H1 (cell line): Measurements from ENCODE around the gene BOLA3. TPM values are rescaled to one million over a fixed set of nuclear protein-coding genes. Genes with fewer than 3 reads are reported as not detected.

Source experiments
- CTCF ChIA-PET: fragments of 300-600 bp; sonication (Branson Sonifier 250); formaldehyde crosslinking; loops from one replicate; lab custom pipeline; 2021; ENCODE audit not compliant: partially characterized antibody; lab: Charles Lee
- POLR2A ChIA-PET: fragments of 300-600 bp; sonication (Branson Sonifier 250); formaldehyde crosslinking; loops from one replicate; lab custom pipeline; 2021; ENCODE audit warnings: inconsistent platforms; ENCODE audit not compliant: partially characterized antibody; lab: Charles Lee
- DNase-seq, 2 experiments: peaks; one replicate each; pipeline versions ENCODE4 v3.0.0 to v3.0.0-alpha.2; 2010 to 2022; ENCODE audit warnings: low spot score in 2 of 2, low read depth in 1 of 2, mixed read lengths in 1 of 2
- FAIRE-seq: peaks from 2 replicates; lab custom pipeline; 2011; peaks lifted over from hg19 to GRCh38; lab: Jason Lieb, UNC
- H2AFZ ChIP-seq: 2 replicates; pipeline ENCODE4 v1.8.1; 2012; ENCODE audit warnings: low read length, inconsistent platforms
- H2AK5ac ChIP-seq: 2 replicates; pipeline ENCODE4 v1.6.1; 2013; ENCODE audit warnings: low read depth, low read length
- H2BK120ac ChIP-seq: replicated peaks from 2 replicates; pipeline ENCODE3; 2013; ENCODE audit warnings: low read depth, low read length, inconsistent platforms
- H2BK12ac ChIP-seq: 2 replicates; pipeline ENCODE4 v1.6.1; 2013; ENCODE audit warnings: low read depth, low read length
- H2BK15ac ChIP-seq: 2 replicates; pipeline ENCODE4 v1.6.1; 2013; ENCODE audit warnings: low read length
- H2BK20ac ChIP-seq: 2 replicates; pipeline ENCODE4 v1.6.1; 2013; ENCODE audit warnings: low read length
- H2BK5ac ChIP-seq: 2 replicates; pipeline ENCODE4 v1.6.1; 2013; ENCODE audit warnings: low read depth, low read length
- H3K14ac ChIP-seq: 2 replicates; pipeline ENCODE4 v1.6.1; 2013; ENCODE audit warnings: inconsistent platforms; ENCODE audit not compliant: insufficient read length
- H3K18ac ChIP-seq: 2 replicates; pipeline ENCODE4 v1.6.1; 2013; ENCODE audit warnings: low read length; ENCODE audit errors: extremely low read depth
- H3K23ac ChIP-seq: 2 replicates; pipeline ENCODE4 v1.6.1; 2013; ENCODE audit warnings: inconsistent platforms; ENCODE audit not compliant: insufficient read length
- H3K23me2 ChIP-seq: 2 replicates; pipeline ENCODE4 v1.6.1; 2013; ENCODE audit warnings: low read depth, low read length
- H3K27ac ChIP-seq: 2 replicates; pipeline ENCODE4 v1.6.1; 2011; ENCODE audit warnings: low read depth, low read length, inconsistent platforms
- H3K27me3 ChIP-seq, 4 experiments: replicated peaks in 1 of 4; 1 replicate in 1 of 4; 2 replicates in 3 of 4; pipeline versions ENCODE4 v1.6.1 to v1.8.1; 2011 to 2013; ENCODE audit warnings: low read length in 3 of 4, mild to moderate bottlenecking in 3 of 4, inconsistent platforms in 2 of 4, mixed read lengths in 2 of 4, moderate library complexity in 1 of 4; ENCODE audit not compliant: control insufficient read depth in 3 of 4, insufficient read depth in 3 of 4; ENCODE audit errors: extremely low read depth in 1 of 4
- H3K36me3 ChIP-seq, 4 experiments: 2 replicates each; pipeline versions ENCODE4 v1.6.1 to v1.8.1; 2011 to 2013; ENCODE audit warnings: mild to moderate bottlenecking in 4 of 4, low read length in 3 of 4, moderate library complexity in 2 of 4, control low read depth in 1 of 4, inconsistent platforms in 1 of 4; ENCODE audit not compliant: insufficient read depth in 4 of 4, control insufficient read depth in 2 of 4
- H3K4ac ChIP-seq: replicated peaks from 2 replicates; pipeline ENCODE3; 2013; ENCODE audit warnings: low read length, low read depth, mixed read lengths, inconsistent platforms; ENCODE audit not compliant: insufficient read length
- H3K4me1 ChIP-seq, 4 experiments: replicated peaks in 1 of 4; 1 replicate in 1 of 4; 2 replicates in 3 of 4; pipeline versions ENCODE4 v1.6.1 to v1.8.1; 2011 to 2013; ENCODE audit warnings: low read length in 3 of 4, inconsistent platforms in 2 of 4, mixed read lengths in 1 of 4; ENCODE audit not compliant: insufficient read depth in 4 of 4, control insufficient read depth in 3 of 4
- H3K4me2 ChIP-seq, 2 experiments: 2 replicates each; pipeline versions ENCODE4 v1.6.1 to v1.8.1; 2011 to 2013; ENCODE audit warnings: low read depth in 2 of 2, low read length in 2 of 2, control low read depth in 1 of 2, inconsistent platforms in 1 of 2, mild to moderate bottlenecking in 1 of 2; ENCODE audit not compliant: insufficient read depth in 1 of 2
- H3K4me3 ChIP-seq, 4 experiments: fragments of 200-600, 300-600 bp in 1 of 4; sonication (generic), shearing (Covaris generic), sonication (Bioruptor Twin) in 1 of 4; 2 replicates each; pipeline versions ENCODE4 v1.5.1 to v1.8.1; 2011 to 2016; ENCODE audit warnings: low read length in 4 of 4, low read depth in 3 of 4, control low read depth in 2 of 4, inconsistent platforms in 2 of 4, mild to moderate bottlenecking in 2 of 4, mixed read lengths in 1 of 4, moderate library complexity in 1 of 4; ENCODE audit not compliant: insufficient read depth in 2 of 4; ENCODE audit errors: extremely low read depth in 1 of 4
- H3K56ac ChIP-seq: replicated peaks from 2 replicates; pipeline ENCODE3; 2013; ENCODE audit warnings: low read depth, mild to moderate bottlenecking, mixed read lengths, low read length, inconsistent platforms; ENCODE audit not compliant: insufficient read length
- H3K79me1 ChIP-seq: 2 replicates; pipeline ENCODE4 v1.6.1; 2013; ENCODE audit warnings: low read depth, low read length, control low read depth
- H3K79me2 ChIP-seq, 2 experiments: 2 replicates each; pipeline versions ENCODE4 v1.6.1 to v1.8.1; 2012 to 2013; ENCODE audit warnings: low read length in 2 of 2, mild to moderate bottlenecking in 2 of 2, inconsistent platforms in 1 of 2; ENCODE audit not compliant: insufficient read depth in 2 of 2, control insufficient read depth in 1 of 2
- H3K9ac ChIP-seq, 4 experiments: replicated peaks in 1 of 4; 1 replicate in 1 of 4; 2 replicates in 3 of 4; pipeline versions ENCODE4 v1.6.1 to v1.8.1; 2011 to 2013; ENCODE audit warnings: low read depth in 3 of 4, low read length in 3 of 4, control low read depth in 2 of 4, mild to moderate bottlenecking in 2 of 4, moderate library complexity in 2 of 4, inconsistent platforms in 1 of 4; ENCODE audit errors: extremely low read depth in 1 of 4
- H3K9me3 ChIP-seq, 2 experiments: 2 replicates each; pipeline versions ENCODE4 v1.6.1 to v1.8.1; 2012 to 2013; ENCODE audit warnings: mild to moderate bottlenecking in 2 of 2, moderate library complexity in 2 of 2, control low read depth in 1 of 2, inconsistent platforms in 1 of 2, low read depth in 1 of 2, low read length in 1 of 2, mixed read lengths in 1 of 2; ENCODE audit not compliant: insufficient read depth in 2 of 2
- H4K20me1 ChIP-seq, 2 experiments: replicated peaks in 1 of 2; 2 replicates each; pipeline versions ENCODE3 to v1.8.1; 2011 to 2013; ENCODE audit warnings: inconsistent platforms in 2 of 2, low read length in 2 of 2, mild to moderate bottlenecking in 1 of 2; ENCODE audit not compliant: insufficient read depth in 2 of 2, control insufficient read depth in 1 of 2
- H4K5ac ChIP-seq: 2 replicates; pipeline ENCODE4 v1.6.1; 2013; ENCODE audit warnings: low read length, low read depth, mixed read lengths, inconsistent platforms; ENCODE audit not compliant: insufficient read length
- H4K8ac ChIP-seq: 2 replicates; pipeline ENCODE4 v1.8.0; 2013; ENCODE audit warnings: mild to moderate bottlenecking, moderate library complexity, low read length, inconsistent platforms; ENCODE audit not compliant: insufficient read depth; ENCODE audit errors: extremely low read depth
- H4K91ac ChIP-seq: replicated peaks from 2 replicates; pipeline ENCODE3; 2013; ENCODE audit warnings: low read length, mixed read lengths, inconsistent platforms; ENCODE audit not compliant: insufficient read length
- ASH2L ChIP-seq: fragments of 200-600, 300-600 bp; sonication (generic); IDR thresholded peaks from one replicate; pipeline ENCODE4 v1.7.1; 2017; ENCODE audit warnings: low read length
- CHD2 ChIP-seq: IDR thresholded peaks from 2 replicates; pipeline ENCODE4 v1.6.1; 2012; ENCODE audit warnings: low read length, improper control_type of control experiment
- CREB1 ChIP-seq: IDR thresholded peaks from 2 replicates; pipeline ENCODE4 v1.6.1; 2012; ENCODE audit warnings: inconsistent platforms
- EZH2 ChIP-seq: fragments of 200-600 bp; sonication (generic); IDR thresholded peaks from 2 replicates; pipeline ENCODE4 v1.7.1; 2012; ENCODE audit warnings: low read depth, mild to moderate bottlenecking, moderate library complexity, low read length, inconsistent platforms; ENCODE audit not compliant: severe bottlenecking
- HDAC6 ChIP-seq: IDR thresholded peaks from one replicate; pipeline ENCODE4 v1.7.1; 2012; ENCODE audit warnings: low read depth, mild to moderate bottlenecking, inconsistent platforms, low read length, moderate library complexity
- KDM1A ChIP-seq: fragments of 200-600, 300-600 bp; sonication (generic); IDR thresholded peaks from 2 replicates; pipeline ENCODE4 v1.7.1; 2016; ENCODE audit warnings: mild to moderate bottlenecking, low read length, borderline replicate concordance
- KDM5A ChIP-seq: fragments of 200-600 bp; IDR thresholded peaks from 2 replicates; pipeline ENCODE4 v1.7.1; 2012; ENCODE audit warnings: mild to moderate bottlenecking, low read length, inconsistent platforms, mixed read lengths
- NRF1 ChIP-seq: IDR thresholded peaks from 2 replicates; pipeline ENCODE4 v1.6.1; 2011; ENCODE audit warnings: mild to moderate bottlenecking, low read depth, low read length, improper control_type of control experiment
- PHF8 ChIP-seq: fragments of 200-600 bp; sonication (generic); conservative IDR thresholded peaks from 2 replicates; pipeline ENCODE4 v1.7.1; 2012; ENCODE audit warnings: low read depth, mild to moderate bottlenecking, inconsistent platforms, low read length, moderate library complexity
- RNF2 ChIP-seq: fragments of 200-900, 300-1000 bp; sonication (generic); IDR thresholded peaks from 2 replicates; pipeline ENCODE4 v1.7.1; 2016; ENCODE audit warnings: borderline replicate concordance, low read depth, mild to moderate bottlenecking, antibody characterized with exemption, low read length; ENCODE audit not compliant: poor library complexity, severe bottlenecking; ENCODE audit errors: missing control alignments
- TCF12 ChIP-seq: IDR thresholded peaks from 2 replicates; pipeline ENCODE4 v1.6.1; 2011; ENCODE audit warnings: low read depth, mild to moderate bottlenecking, low read length
- TEAD4 ChIP-seq: IDR thresholded peaks from 2 replicates; pipeline ENCODE4 v1.6.1; 2012; ENCODE audit warnings: low read depth, low read length, inconsistent platforms, mixed read lengths
- USF2 ChIP-seq: IDR thresholded peaks from 2 replicates; pipeline ENCODE4 v1.6.1; 2011; ENCODE audit warnings: low read length, improper control_type of control experiment
- YY1 ChIP-seq: IDR thresholded peaks from 2 replicates; pipeline ENCODE4 v1.6.1; 2011; ENCODE audit warnings: low read depth, mild to moderate bottlenecking, low read length
- WGBS, 2 experiments: shearing (Covaris generic) in 1 of 2; methylation state at CpG; one replicate each; pipeline versions ENCODE4 v1.1.6 to v1.1.7; 2013 to 2015; ENCODE audit warnings: low lambda C conversion rate in 2 of 2, mixed read lengths in 2 of 2, inconsistent platforms in 1 of 2, low coverage in 1 of 2, missing lambda C conversion rate in 1 of 2; ENCODE audit not compliant: insufficient replicate concordance in 2 of 2, insufficient coverage in 1 of 2, insufficient read length in 1 of 2; ENCODE audit errors: extremely low coverage in 1 of 2, missing lambda C conversion rate in 1 of 2; 5-methylcytosine and 5-hydroxymethylcytosine counted together
- polyA plus RNA-seq, 7 experiments: library from polyadenylated mRNA; depleted of rRNA in 3 of 7; stranded (reverse) in 5 of 7; unstranded in 2 of 7; fragments of >200 nt in 5 of 7; fragments of 200-250 nt in 2 of 7; gene quantifications; 1 replicate in 5 of 7; 2 replicates in 1 of 7; 4 replicates in 1 of 7; pipeline versions ENCODE4 v1.2.1 to v1.2.3, GENCODE V29; 2011 to 2013; ENCODE audit warnings: missing spikeins in 2 of 7, mixed read lengths in 2 of 7
- total RNA-seq: library from RNA; stranded (reverse); fragmentation: NEBNext Ultra II Directional; extraction: Animal tissue kit (Norgen Biotek cat#: 25700); gene quantifications from 2 replicates; pipeline ENCODE4 v1.2.1, GENCODE V29; 2021

The BOLA3 gene
- total and polyA plus RNA-seq, 2 of the 8 experiments (the other 6 are each of a cell fraction or from before 2014, with no cell fraction given) = 46.1 to 67.3 TPM

- Histone ChIP-seq H3K18ac (no peak overlapping the region), H3K4me1 (no peaks in the 10 kb centered on the region), H3K4me2 (no peak overlapping the region), H3K14ac (no peak overlapping the region), H2BK20ac (no peak overlapping the region), H3K4me3 (no peak overlapping the region), H3K27me3 (no peaks in the 10 kb centered on the region), H2AFZ (no peak overlapping the region), H2BK15ac (no peak overlapping the region), H3K79me1 (no peaks in the 10 kb centered on the region), H4K5ac (no peak overlapping the region), H4K91ac (no peak overlapping the region), H3K56ac (no peak overlapping the region), H2BK12ac (no peak overlapping the region), H2BK5ac (no peak overlapping the region), H3K9ac (no peak overlapping the region), H3K36me3 (peaks cover 15 to 83% (median 53%) of the 10 kb centered on the region in 4 experiments), H3K23me2 (no peaks in the 10 kb centered on the region), H3K9me3 (no peaks in the 10 kb centered on the region), H4K20me1 (peaks cover 0 to 4% of the 10 kb centered on the region in 2 experiments), H3K4ac (no peak overlapping the region), H3K27ac (no peak overlapping the region), H4K8ac (no peak overlapping the region), H2BK120ac (no peak overlapping the region), H3K23ac (no peak overlapping the region), H2AK5ac (no peak overlapping the region), H3K79me2 (peaks cover 0 to 17% of the 10 kb centered on the region in 2 experiments; a peak in 3 of 4 replicates)
- ChIA-PET POLR2A (interaction anchor here (1.2 to 68.3 kb wide), 4 partner anchors 10 to 40 kb away, joined by 4 to 2699 read pairs (median 9); partner anchors contain the start of genes BOLA3, MOB1A and MTHFD2), CTCF (interaction anchor here (0.7 to 3.9 kb wide), 5 partner anchors 10 to 93 kb away, joined by 3 to 35 read pairs (median 5); partner anchors contain the start of genes BOLA3 and MOB1A)
- DNase-seq (no peak), FAIRE-seq (no peak)
- 86% methylated on average over 2 of the region's 2 CpGs; no CpG with 5 or more reads in 1 of the 2 experiments for WGBS, 2 experiments
- TF ChIP-seq YY1 = no peak
- no peak for TF ChIP-seq HDAC6
- no peak for TF ChIP-seq ASH2L
- no peak for TF ChIP-seq TCF12
- TF ChIP-seq TEAD4 = no peak
- no peak for TF ChIP-seq USF2
- TF ChIP-seq KDM5A = no peak
- no peak for TF ChIP-seq CREB1
- TF ChIP-seq PHF8 = no peak
- no peak for TF ChIP-seq CHD2
- no peak for TF ChIP-seq RNF2
- no peak for TF ChIP-seq KDM1A
- TF ChIP-seq NRF1 = no peak
- TF ChIP-seq EZH2 = no peak
Observed at GRCh38 chr2:74168739-74169138, 21.0 kb upstream of the BOLA3 start.
